Activated naive CD4-positive, alpha-beta T cell treated with Interleukin-2 at 50 U/mL for 16 hours (primary cell): ENCODE measurements around the gene SENP6.
"Not testable (repeated sequence)": the region's sequence is repeated elsewhere in the genome, so short reads cannot be mapped to it uniquely, and the experiment has no call there.

Source experiments
- DNase-seq: peaks from one replicate; pipeline ENCODE4 v3.0.0-alpha.2; 2020

Gene SENP6

GRCh38 chr6:75673884-75674283, 72.2 kb downstream of the SENP6 start:
- DNase-seq, result no peak

- no peak for DNase-seq
These were observed 74.7 kb downstream of the SENP6 start for GRCh38 chr6:75676377-75676776.

- DNase-seq, result not testable (repeated sequence)
These were observed 80.9 kb downstream of the SENP6 start for GRCh38 chr6:75682548-75682947.

DNA sequence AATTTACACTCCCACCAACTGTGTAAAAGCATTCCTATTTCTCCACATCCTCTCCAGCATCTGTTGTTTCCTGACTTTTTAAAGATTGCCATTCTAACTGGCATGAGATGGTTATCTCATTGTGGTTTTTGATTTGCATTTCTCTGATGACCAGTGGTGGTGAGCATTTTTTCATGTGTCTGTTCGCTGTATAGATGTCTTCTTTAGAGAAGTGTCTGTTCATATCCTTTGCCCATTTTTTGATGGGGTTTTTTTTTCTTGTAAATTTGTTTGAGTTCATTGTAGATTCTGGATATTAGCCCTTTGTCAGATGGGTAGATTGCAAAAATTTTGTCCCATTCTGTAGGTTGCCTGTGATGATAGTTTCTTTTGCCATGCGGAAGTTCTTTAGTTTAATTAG, 81.3 kb downstream of the SENP6 start:
- not testable (repeated sequence) for DNase-seq

GRCh38 chr6:75687535-75687934, 85.9 kb downstream of the SENP6 start:
- not testable (repeated sequence) for DNase-seq

GRCh38 chr6:75687937-75688336, 86.3 kb downstream of the SENP6 start:
- DNase-seq, result not testable (repeated sequence)

DNA sequence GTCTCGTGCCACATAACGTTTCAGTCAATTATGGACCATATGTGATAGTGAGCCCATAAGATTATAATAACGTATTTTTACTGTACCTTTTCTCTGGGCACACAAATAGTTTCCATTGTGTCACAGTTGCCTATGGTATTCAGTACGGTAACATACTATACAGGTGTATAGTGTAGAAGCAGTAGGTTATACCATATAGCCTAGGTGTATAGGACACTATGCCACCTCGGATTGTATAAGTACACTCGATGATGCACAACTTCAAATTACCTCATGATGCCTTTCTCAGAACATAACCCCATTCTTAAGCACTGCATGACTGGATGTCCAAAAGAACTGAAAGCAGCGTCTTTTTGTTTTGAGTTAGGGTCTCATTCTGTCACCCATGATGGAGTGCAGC, 87.9 kb downstream of the SENP6 start:
- no peak for DNase-seq

DNA sequence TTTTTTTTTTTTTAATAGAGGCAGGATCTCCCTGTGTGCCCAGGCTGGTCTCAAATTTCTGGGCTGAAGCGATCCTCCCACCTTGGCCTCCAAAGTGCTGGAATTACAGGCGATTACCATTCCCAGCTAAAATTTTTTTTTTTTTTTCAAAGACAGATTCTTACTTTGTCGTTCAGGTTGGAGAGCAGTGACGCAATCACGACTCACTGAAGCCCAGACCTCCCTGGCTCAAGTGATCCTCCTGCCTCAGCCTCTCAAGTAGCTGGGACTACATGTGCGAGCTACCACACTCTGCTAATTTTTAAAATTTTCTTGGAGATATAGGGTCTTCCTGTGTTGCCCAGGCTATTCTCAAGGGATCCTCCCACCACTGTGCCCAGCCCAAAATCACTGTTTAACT, 89.3 kb downstream of the SENP6 start:
- no peak for DNase-seq

DNA sequence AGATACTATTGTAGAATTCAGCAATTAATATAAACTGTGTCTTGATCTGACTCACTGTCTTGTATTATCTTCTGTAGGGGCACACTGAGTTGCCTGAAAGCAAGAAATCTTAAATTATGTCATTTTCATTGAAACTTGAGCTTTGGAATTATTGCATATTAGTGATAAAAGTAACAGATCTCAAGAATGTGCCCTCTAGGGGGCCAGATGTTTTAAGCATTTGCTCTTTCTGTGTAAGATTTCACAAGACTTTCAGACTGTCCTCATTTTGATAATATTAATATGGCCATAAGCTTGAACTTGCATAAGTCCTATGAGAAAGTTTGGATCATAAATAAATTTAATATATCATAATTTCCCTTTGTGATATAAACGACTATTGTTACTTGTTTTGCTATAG, 91.9 kb downstream of the SENP6 start:
- DNase-seq, result no peak

- no peak for DNase-seq
These were observed 92.7 kb downstream of the SENP6 start for GRCh38 chr6:75694406-75694805.

DNA sequence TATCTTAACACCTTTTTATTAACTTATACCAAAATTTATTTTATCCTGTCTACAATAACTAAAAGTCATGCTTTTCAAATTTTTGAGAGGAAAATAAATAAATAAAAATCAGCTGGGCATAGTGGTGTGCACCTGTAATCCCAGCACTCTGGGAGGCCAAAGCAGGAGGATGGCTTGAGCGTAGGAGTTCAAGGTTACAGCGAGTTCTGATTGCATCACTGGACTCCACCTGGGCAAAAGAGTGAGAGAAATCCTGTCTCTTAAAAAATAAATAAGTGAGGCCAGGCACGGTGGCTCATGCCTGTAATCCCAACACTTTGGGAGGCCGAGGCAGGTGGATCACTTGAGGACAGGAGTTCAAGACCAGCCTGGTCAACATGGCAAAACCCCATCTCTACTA, 106.7 kb downstream of the SENP6 start:
- not testable (repeated sequence) for DNase-seq

DNA sequence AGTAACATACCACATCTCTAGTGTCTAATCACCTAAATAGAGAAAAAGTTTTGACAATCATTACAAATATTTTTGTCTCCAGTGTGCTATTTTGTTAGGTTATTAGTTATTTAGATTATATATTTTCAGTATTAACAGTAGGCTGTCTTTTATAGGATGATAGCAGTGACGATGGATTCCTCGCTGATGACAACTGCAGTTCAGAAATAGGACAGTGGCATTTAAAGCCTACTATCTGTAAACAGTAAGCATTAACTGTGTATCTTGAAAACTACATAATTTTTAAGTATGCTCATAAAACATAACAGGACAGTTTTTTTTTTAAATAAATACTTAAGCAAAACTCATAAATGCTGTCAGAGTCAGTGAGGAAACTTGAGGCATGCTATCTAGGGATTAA, 109.5 kb downstream of the SENP6 start:
- no peak for DNase-seq

DNA sequence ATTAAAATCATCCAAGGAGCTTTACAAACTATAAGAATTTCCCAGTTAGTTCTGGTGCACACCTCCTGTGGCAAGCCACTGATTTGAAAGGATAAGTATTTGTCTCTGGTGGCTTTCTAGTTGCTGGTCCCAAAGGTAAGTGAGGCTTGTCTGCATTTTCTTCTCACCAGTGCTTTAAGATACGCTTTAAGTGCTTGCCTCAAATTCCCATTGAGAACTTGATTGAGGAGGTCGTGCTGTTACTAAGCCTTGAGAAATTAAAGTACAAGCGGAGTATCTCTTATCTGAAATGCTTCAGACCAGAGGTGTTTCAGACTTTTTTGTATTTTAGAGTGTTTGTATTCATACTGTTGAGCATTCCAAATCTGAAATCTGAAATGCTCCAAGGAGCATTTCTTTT, 117.5 kb downstream of the SENP6 start:
- DNase-seq, result no peak

- DNase-seq, result no peak
These were observed 121.7 kb downstream of the SENP6 start for GRCh38 chr6:75723382-75723781.

- no peak for DNase-seq
These were observed 125.5 kb downstream of the SENP6 start for GRCh38 chr6:75727206-75727605.

DNA sequence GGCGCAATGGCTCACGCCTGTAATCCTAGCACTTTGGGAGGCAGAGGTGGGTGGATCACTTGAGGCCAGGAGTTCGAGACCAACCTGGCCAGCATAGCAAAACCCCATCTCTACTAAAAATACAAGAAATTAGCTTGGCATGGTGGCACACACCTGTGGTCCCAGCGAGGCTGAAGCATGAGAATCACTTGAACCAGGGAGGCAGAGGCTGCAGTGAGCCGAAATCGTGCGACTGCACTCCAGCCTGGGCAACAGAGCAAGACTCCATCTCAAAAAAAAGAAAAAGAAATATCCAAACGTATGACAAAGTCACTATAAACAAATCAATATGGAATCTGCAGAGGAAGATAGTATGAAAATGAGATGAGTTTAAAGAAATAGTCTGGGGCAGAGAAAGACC, 129.3 kb downstream of the SENP6 start:
- DNase-seq, result not testable (repeated sequence)

- DNase-seq, result no peak
These were observed 134.0 kb downstream of the SENP6 start for GRCh38 chr6:75735491-75736186.

DNA sequence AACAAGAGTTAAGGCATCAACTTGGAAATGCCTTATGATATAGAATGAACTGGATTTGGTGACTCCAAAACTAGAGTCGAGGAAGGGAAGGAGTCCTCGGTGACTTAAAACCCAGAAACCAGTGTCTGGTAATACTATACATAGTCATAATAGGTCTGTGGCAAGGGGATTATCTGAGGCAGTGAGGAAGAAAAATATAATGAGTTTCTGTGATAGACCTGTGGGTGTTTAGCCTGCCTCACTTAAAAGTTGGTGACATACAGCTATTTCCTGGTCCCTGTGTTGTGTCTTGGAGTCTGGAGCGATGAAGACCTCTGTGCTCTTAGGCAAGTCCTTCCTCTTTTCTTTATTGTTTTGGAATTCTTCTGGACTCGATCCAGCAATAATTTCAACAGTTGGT, 142.3 kb downstream of the SENP6 start:
- no peak for DNase-seq

- DNase-seq, result no peak
These were observed 143.7 kb downstream of the SENP6 start for GRCh38 chr6:75745404-75745803.

- DNase-seq, result no peak
These were observed 144.5 kb downstream of the SENP6 start for GRCh38 chr6:75746221-75746620.

DNA sequence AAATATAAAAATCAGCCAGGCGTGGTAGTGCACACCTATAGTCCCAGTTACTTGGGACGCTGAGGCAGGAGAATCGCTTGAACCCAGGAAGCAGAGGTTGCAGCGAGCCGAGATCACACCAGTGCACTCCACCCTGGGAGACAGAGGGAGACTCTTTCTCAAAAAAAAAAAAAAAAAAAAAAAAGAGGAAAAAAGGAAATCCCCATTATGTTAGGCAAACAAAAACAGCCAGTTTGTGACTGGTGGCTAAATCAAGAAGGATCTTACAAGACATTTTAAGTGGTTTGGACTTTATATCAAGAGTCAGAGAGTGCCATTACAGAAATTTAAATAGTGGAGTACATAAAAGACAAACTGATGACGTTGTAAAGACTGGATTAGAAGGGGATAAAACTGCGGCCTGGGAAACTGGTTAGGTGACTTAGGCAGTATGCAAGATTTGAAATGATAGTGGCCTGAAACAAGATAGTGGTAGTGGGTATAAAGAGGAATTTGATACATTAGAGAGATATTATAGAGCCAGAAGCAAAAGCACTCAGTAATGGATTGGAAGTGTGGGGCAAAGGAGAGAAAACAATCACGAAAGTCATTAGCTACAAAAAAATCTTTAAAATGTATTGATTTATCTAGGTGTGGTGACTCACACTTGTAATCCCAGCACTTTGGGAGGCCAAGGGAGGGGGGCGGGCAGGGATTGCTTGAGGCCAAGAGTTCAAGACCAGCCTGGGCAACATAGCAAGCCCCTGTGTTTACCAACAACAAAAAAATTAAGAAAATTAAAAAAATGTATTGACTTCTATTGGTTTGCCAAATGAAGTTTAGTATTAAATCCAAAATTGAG, 145.7 kb downstream of the SENP6 start:
- no peak for DNase-seq

GRCh38 chr6:75748003-75748742, 146.5 kb downstream of the SENP6 start:
- no peak for DNase-seq

DNA sequence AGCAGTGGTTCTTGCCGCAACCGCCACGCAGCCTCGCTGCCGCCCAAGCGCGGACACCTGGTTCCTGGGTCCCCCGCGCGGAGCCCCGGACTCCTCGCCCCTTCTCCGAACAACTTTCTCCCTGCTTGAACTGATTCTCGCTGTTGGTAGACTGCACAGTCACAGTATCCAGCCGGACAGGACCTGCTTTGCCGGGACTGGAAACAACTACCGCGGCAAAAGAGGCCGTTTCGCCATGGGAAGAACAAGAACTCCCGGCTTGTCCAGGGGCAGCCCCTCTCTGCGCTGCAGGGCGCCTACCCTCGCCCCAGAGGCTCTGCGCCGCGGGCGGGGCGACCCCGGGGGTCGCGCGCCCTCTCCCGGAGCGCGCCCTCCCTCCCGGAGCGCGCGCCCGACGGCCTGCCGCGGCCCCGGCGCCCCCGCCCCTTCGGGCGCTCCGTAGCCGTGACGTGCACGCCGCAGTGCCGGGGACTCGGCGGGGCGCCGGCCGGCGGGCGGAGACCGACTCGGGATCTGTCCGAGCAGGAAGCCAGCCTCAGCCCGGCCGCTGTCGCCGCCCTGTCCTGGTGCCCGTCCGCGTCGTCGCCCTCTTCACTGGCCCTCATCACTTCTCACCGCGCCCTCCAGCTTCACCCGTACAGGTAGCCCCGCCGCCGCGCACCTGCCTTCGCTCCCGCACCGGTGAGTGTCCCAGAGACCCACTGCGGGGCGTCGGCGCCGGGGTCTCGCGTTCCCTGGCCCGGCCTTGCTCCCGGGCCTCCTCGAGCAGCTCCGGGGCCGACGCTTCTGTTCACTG, 147.3 kb downstream of the SENP6 start, which contains the start of gene MYO6:
TSS of gene MYO6 (plus strand) at position 497 of the 796 bp plus-strand sequence. CDS start 68,309 bp downstream, outside the sequence.
- peak; percentile 41 for DNase-seq
